HEK293T (cell line): ENCODE data around the gene ESRP2.

Experiments
- FOXA1 ChIP-seq: fragments of 450-650 bp; IDR thresholded peaks from 2 replicates; pipeline ENCODE4 v1.6.1; 2016; ENCODE audit warnings: mild to moderate bottlenecking
- FOXM1 ChIP-seq: fragments of 450-650 bp; IDR thresholded peaks from 2 replicates; pipeline ENCODE4 v1.6.1; 2017; ENCODE audit warnings: mild to moderate bottlenecking, borderline replicate concordance
- HDGF ChIP-seq: fragments of 450-650 bp; IDR thresholded peaks from 2 replicates; pipeline ENCODE4 v1.6.1; 2017; ENCODE audit warnings: antibody characterized with exemption, borderline replicate concordance
- SP1 ChIP-seq: fragments of 450-650 bp; IDR thresholded peaks from 2 replicates; pipeline ENCODE4 v1.6.1; 2017
- SUZ12 ChIP-seq: fragments of 450-650 bp; IDR thresholded peaks from 2 replicates; pipeline ENCODE4 v1.6.1; 2016; ENCODE audit warnings: mild to moderate bottlenecking
- TARDBP ChIP-seq: fragments of 450-650 bp; IDR thresholded peaks from 2 replicates; pipeline ENCODE4 v1.6.1; 2016
- ZNF384 ChIP-seq: fragments of 450-650 bp; IDR thresholded peaks from 2 replicates; pipeline ENCODE4 v1.6.1; 2016

DNA sequence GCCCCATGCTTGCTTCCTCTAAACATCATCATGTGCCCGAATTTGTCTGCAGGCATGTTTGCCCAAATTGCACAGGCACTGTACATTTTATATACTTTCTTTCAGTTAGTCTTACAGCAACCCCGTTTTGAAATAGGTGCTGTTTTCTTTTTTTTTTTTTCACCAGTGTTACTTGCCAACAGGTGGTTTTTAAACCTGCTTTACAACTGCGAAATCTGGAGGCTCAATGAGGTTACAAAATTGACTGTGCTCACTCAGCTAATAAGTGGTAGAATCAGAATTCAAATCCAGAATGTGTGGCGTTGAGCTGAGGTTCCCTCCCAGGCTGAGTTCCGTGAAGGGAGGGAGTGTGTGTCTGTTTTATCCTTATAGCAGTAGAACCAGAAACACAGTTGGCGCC, 15.0 kb upstream of the ESRP2 start:
- TF ChIP-seq FOXM1 (no peak), SUZ12 (no peak), SP1 (no peak), HDGF (no peak), TARDBP (no peak), FOXA1 (no peak), ZNF384 (no peak)
